Astrocyte of the hippocampus (primary cell): ENCODE measurements around the gene HLCS.
"Not testable (repeated sequence)": the region's sequence is repeated elsewhere in the genome, so short reads cannot be mapped to it uniquely, and the experiment has no call there.

Source experiments
- DNase-seq: peaks from one replicate; pipeline ENCODE4 v3.0.0; 2011; ENCODE audit warnings: low read depth, low spot score

The HLCS gene

DNA sequence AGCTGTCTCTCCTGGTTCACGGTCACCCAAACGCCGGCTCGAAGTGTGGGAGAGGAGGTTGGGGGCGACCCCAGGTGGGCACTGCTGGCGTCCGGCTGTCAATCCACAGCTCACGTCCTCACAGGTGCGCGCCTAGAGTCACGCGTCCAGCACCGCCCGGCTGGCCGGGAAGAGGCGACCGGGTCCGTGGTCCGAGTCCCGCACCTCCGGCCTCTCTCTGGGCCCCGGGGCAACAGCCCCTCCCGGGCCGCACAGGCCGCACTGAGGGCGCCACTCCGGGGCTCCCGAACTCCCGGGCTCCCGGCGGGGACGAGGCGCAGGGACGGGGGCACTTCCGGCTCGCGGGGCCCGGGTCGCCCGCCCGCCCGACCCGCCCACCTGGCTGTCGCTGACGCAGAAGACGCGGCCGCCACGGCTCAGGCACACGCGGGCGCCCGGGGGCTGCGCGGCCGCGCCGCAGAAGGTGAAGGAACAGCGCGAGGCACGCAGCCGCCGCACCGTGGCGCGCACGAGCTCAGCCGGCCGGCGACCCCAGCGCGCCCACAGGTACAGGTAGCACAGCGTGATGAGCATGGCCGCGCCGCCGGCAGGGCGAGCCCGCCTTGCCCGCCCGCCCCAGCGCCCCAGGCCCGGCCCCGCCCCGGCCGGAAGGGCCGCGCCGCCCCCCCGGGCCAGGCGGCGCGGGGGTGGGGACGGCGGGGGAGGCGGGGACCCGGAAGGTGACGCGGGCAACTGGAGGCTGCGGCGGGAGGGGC lies at the start of gene HLCS:
Gene HLCS, minus strand, starts transcription at position 604 of the 755 bp plus-strand sequence. Its CDS starts 31 bp downstream, at position 573.
- DNase-seq, result peak; percentile 89

DNA sequence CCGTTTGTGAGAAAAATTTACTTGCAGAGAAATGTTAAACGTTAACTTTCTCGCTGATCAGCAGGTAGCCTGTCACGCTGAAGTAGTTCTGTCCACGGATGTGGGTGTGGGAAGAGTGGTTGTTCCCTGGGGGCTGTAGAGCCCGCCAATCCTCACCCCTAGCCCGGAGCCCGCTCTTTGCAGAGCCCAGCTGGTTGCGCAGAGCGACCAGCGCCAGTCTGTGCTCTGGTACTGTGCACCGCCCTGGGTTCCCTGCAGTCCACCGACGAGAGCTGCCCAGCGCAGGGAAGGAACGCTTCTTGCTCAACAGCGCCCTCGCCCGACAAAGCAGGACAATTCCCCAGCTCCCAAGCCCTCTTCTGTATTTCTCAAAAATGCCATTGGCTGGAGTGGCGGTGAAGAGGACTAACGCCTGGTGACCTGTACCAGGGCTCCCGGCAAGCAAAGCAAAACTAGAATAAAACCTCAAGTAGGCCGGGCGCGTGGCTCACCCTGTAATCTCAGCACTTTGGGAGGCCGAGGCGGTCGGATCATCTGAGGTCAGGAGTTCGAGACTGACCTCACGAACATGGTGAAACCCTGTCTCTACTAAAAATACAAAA lies 43.4 kb upstream of the HLCS start:
- DNase-seq, result peak; percentile 92

- no peak for DNase-seq
These were observed 42.3 kb upstream of the HLCS start for GRCh38 chr21:37008724-37009123.

- DNase-seq, result peak; percentile 50
These were observed 40.2 kb upstream of the HLCS start, which contains the start of gene RIPPLY3 for GRCh38 chr21:37006486-37007291. RIPPLY3 (plus strand) TSS chr21:37006702; CDS start chr21:37006773, 71 bp downstream.

DNA sequence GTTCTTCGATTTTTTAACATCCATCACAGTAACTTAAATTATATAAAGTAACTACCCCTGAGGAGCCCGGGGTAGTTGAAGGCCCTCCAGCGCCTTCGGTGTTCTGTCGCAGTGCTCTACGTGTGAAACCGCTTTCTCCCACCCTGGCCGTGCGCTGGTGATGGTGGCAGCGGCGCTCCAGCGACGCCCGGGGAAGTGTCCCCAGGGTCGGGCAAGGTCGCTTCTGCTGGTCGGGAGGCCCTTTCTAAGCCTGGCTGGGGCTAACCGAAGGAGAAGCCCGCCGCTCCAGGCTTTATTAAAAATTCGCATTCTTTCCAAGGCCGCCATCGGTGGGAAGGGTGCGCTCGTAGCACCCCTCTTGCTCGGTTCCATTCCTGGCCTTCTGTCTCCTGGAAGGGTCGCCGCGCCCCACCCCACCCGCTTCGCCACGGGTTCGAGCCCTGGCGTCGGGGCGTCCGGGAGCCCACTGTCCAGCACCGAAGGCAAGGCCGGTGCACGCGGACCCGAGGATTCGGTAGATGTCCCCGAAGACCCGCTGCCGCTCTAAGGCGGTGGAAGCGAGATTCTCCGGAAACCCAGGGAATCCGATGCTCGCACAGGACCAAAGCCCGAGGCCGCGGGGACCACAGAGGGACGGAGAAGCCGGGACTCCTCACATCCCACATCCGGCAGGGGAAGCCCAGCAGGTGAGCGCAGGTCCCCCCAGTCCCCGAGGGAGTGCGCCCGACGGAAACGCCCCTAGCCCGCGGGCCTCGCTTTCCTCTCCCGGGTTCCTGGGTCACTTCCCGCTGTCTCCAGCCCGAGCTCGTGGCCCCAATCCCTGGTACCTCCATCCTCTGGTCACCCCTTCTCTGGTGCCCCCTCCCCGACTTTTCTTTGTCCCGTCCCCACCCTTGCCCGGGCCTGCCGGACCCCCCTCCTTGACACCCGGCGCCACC lies 39.3 kb upstream of the HLCS start:
- DNase-seq, result peak; percentile 20

GRCh38 chr21:37003917-37004316 lies 37.4 kb upstream of the HLCS start:
- not testable (repeated sequence) for DNase-seq

- DNase-seq, result not testable (repeated sequence)
These were observed 36.4 kb upstream of the HLCS start for GRCh38 chr21:37002851-37003250.

GRCh38 chr21:37001441-37001840 lies 35.0 kb upstream of the HLCS start:
- no peak for DNase-seq

GRCh38 chr21:37000381-37000780 lies 33.9 kb upstream of the HLCS start:
- DNase-seq, result no peak

DNA sequence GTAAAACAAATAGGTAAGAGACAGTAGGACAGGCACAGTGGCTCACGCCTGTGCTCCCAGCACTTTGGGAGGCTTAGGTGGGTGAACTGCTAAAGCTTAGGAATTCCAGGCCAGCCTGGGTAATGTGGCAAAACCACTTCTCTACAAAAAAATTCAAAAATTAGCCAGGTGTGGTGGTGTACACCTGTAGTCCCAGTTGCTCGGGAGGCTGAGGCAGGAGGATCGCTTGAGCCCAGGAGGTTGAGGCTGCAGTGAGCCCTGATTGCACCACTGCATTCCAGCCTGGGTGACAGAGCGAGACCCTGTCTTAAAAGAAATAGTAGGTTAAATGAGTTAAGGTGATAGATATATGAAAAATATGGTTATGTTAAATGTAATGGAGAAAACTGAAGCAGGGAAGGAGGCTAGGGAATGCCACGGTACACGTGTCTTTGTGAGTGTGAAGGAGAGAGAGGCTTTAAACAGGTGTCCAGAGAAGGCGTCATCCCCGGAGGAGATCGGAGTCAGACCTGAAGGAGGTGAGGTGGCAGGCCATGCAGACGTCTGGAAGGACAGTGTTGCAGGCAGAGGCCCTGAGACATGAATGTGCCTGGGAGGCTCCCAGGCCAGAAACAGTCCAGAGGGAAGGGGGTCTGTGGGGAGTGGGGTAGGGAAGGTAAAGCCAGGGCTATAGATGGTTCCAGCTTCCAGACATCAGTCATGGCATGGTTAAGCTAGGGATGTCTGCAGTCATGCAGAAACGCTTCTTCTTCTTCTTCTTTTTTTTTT lies 32.8 kb upstream of the HLCS start:
- DNase-seq, result no peak

GRCh38 chr21:36995285-36995684 lies 28.8 kb upstream of the HLCS start:
- DNase-seq, result not testable (repeated sequence)

DNA sequence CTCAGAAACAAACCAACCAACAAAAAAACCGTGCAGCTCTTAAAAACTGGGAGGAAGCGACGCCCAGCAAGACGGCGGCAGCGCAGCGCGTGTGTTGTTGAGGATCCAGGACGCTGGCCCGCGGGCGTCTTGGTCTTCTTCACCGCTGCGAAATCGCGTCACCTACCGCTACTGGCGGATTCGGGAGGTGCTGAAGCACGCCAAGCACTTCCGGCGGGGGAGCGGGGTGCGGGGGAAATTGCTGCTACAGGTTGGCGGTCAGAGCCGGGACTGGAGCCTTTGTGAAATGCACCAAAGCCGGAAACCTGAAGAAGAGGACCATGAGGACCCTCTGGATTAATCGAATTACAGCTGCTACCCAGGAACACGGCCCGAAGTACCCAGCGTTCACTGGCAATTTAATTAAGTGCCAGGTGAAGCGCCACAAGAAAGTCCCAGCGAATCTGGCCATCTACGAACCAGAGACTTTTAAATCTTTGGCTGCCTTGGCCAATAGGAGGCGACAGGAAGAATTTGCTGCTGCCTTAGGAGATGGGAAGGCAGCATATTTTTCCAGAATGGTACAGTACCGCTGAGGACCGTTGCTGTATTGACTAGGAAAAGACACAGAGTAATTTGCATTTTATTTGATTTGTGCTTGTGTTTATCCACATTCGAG lies 28.2 kb upstream of the HLCS start:
- DNase-seq, result peak; percentile 19

DNA sequence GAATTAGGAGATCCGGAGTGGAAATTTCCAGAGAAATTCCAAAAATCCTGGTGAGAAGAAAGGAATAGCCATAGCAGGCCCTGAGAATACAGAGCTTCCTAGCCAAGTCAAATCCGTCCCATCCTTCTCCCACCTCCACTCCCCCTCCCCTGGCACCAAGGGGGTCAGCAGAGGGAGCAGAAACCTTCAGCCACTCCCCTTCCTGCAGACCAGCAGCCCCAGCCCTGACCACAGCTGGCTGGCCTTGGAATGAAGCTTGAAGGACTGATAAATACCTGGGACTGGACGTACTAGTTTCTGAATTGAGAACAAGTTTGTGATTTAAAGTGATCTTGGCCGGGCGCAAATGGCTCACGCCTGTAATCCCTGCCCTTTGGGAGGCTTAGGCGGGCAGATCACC lies 26.2 kb upstream of the HLCS start:
- no peak for DNase-seq

GRCh38 chr21:36990508-36991205 lies 24.2 kb upstream of the HLCS start:
- DNase-seq, result no peak

GRCh38 chr21:36989699-36990507 lies 23.4 kb upstream of the HLCS start:
- peak; percentile 98 for DNase-seq

DNA sequence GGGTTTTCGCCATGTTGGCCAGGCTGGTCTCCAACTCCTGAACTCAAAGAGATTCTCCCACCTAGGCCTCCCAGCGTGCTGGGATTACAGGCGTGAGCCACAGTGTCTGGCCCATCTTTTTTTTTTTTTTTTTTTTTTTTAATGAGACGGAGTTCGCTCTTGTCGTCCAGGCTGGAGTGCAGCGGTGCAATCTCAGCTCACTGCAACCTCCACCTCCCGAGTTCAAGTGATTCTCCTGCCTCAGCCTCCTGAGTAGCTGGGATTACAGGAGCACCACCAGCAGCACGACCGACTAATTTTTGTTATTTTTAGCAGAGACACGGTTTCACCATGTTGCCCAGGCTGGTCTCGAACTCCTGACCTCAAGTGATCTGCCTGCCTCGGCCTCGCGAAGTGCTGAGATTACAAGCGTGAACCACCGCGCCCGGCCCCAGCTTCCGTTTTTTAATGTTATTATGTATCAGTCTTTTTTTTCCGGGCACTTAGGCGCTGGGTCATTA lies 22.8 kb upstream of the HLCS start:
- DNase-seq, result not testable (repeated sequence)

GRCh38 chr21:36988536-36988935 lies 22.1 kb upstream of the HLCS start:
- no peak for DNase-seq

- DNase-seq, result no peak
These were observed 21.4 kb upstream of the HLCS start for GRCh38 chr21:36987845-36988244.
